ENCODE data around the gene SPATA25. TPM values are rescaled to one million over a fixed set of nuclear protein-coding genes. Genes with fewer than 3 reads are reported as not detected.
"Not testable (repeated sequence)": the region's sequence is repeated elsewhere in the genome, so short reads cannot be mapped to it uniquely, and the experiment has no call there.

SPATA25 gene
- total RNA-seq, 1 experiment from 2014 or later, result not detected

DNA sequence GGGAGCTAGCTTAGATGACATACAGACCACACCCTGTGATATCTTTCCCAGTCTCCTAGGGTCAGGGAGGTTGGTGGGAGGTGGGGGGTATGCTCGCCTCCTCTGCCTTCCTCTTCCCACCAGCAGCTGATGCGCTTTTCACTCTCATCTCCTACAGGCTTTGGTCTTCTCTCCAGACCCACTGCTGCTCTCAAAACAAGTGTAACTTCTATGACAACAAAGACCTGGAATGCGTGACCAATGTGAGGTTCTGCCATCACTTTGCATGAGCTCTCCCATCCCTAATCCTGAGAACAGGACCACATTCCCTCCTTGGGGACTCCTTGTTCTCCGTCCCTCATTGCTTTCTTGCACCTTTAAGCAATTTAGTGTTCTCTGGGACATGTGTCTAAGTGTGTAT, 6.4 kb upstream of the SPATA25 start:
- DNase-seq (ENCODE audit: low read depth), result peak; percentile 36

DNA sequence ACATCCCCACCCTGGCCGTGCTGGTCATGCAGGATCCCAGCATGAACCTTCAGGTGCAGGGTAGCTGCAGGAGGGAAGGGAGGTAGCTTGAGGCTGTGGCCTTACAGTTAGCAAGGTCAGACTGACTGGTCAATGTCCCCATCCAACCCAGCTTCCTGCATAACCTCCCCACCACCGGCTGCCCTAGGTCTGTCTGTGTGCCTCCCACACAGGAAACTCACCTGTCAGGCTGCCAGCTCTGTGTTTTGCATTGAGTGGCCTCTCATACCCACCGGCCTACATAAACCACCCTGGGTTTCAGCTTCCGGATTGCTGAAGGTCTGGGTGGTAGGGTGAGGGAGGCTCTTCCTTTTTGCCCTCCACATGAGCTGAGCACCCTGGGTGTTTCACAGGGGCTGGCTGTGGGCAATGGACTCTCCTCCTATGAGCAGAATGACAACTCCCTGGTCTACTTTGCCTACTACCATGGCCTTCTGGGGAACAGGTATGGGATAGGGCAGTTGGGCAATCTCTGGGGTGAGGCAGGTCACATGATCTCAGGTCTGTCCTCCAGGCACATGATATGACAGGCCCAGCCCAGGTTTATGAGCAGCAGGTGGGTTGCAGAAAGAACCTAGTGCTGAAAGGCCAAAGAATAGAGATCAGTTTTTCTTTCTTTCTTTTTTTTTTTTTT, 5.5 kb upstream of the SPATA25 start:
- DNase-seq (ENCODE audit: low read depth), result no peak

DNA sequence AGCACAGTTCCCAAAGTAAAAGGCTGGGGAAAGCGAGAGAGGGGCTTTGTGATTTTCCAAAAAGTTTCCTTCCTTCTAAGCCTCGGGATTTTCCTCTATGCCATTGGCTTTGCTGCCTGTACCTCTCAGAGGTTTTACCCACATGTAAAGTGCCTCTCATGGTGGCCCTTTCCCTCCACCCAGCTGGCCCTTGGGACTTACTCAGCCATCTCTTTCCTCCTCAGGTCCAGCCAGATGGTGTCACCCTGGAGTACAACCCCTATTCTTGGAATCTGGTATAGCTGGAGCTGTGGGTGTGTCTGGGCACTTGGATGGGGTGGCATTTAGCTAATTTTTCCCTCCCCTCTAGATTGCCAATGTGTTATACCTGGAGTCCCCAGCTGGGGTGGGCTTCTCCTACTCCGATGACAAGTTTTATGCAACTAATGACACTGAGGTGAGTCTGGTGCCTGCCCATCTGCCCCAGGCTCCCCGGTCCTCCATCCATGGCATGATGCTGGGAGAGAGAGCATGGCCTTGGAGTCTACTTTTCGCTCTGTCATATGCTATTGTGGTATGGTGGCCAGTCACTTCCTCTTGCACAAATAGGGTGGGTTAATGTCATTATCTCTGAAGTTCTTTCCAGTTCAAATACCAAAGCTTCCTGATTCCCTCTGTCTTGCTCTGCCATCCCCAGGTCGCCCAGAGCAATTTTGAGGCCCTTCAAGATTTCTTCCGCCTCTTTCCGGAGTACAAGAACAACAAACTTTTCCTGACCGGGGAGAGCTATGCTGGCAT, 4.8 kb upstream of the SPATA25 start:
- DNase-seq (ENCODE audit: low read depth), result peak; percentile 49

DNA sequence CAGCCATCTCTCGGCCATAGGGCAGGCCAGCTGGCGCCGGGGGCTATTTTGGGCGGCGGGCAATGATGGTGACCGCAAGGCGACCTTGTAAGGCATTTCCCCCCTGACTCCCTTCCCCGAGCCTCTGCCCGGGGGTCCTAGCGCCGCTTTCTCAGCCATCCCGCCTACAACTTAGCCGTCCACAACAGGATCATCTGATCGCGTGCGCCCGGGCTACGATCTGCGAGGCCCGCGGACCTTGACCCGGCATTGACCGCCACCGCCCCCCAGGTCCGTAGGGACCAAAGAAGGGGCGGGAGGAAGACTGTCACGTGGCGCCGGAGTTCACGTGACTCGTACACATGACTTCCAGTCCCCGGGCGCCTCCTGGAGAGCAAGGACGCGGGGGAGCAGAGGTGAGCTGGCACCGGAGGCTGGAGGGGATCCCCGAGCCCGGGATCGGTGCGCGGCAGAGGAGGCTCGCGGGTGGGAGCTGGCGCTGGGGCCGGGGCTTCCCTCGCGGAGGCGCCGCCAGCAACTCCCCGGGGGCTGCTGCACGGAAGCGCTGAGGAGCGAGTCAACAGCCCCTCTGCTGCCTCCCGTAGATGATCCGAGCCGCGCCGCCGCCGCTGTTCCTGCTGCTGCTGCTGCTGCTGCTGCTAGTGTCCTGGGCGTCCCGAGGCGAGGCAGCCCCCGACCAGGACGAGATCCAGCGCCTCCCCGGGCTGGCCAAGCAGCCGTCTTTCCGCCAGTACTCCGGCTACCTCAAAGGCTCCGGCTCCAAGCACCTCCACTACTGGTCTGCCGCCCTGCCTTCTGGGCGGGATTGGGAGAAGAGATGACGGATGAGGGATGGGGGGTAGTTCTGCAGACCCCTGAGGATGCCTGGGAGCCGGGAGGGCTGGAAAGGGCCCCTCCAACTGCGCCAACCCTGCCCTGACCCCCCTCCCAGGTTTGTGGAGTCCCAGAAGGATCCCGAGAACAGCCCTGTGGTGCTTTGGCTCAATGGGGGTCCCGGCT, 3.9 kb upstream of the SPATA25 start, which contains the start of the genes CTSA and NEURL2:
CTSA (plus strand) TSS at position 351 of the 999 bp plus-strand sequence; CDS start at position 585, 234 bp downstream.
NEURL2 (minus strand) TSS at position 224 of the 999 bp plus-strand sequence; CDS start at position 7, 217 bp downstream.
- peak; percentile 98 for DNase-seq (ENCODE audit: low read depth)

DNA sequence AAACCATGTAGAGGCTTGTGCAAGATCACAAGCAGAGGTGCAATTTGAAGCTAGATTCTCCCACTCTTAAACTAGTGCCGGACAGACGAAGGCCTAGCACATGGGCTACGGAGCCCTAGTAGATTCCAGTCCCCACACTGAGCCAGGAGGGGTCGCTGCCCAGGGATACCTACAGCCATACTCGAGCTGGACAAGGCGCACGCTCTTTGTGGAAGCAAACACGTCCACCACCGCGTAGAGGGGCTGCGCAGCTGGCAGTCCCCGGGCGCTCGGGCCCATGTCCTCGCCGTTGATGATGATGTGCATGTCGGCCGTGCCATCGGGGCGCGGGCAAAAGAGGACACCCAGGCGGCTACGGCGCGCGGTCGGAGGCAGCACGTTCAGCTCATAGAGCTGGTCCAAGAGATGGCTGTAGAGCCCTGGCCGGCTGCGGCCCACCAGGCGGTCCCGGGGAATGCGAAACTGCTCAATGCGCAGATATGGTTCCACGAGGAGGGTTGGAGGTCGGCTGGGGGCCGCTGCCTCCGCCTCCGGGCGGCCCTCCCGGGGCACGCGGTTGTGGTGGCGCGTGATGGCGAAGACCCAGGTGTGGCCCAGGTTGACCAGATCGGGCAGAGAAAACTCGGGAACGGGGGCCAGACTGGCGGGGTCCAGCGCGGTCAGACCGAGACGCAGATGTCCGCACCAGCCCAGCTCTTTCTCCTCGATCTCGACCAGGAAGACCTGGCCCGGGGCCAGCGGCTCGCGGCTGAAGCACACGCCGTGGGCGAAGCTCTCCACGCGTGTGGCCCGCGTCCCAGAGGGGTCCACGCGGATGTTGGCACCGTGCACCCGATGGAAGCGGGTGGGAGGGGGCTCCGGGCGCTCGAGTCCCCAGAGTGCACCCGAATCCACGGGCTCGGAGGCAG, 2.9 kb upstream of the SPATA25 start:
- peak; percentile 79 for DNase-seq (ENCODE audit: low read depth)

DNA sequence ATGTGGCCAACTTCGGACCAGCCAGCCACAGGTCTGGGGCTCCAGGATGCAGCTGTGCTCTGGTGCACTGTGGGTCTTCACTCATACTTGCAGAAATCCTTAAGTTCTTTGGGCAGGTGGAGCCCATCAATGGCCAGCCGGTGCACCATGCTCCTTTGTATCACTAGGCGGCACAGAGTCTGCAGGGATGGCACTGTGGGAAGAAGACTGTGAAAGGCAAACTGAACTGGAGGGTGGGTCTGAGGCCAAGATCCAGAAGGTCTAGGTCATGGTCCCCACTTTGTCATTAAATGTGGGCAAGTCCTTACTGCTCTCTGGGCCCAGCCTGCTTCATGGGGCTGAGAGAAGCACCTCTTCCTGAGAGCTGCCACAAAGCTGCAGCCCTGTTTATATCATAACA, 1.3 kb upstream of the SPATA25 start:
- no peak for DNase-seq (ENCODE audit: low read depth)

DNA sequence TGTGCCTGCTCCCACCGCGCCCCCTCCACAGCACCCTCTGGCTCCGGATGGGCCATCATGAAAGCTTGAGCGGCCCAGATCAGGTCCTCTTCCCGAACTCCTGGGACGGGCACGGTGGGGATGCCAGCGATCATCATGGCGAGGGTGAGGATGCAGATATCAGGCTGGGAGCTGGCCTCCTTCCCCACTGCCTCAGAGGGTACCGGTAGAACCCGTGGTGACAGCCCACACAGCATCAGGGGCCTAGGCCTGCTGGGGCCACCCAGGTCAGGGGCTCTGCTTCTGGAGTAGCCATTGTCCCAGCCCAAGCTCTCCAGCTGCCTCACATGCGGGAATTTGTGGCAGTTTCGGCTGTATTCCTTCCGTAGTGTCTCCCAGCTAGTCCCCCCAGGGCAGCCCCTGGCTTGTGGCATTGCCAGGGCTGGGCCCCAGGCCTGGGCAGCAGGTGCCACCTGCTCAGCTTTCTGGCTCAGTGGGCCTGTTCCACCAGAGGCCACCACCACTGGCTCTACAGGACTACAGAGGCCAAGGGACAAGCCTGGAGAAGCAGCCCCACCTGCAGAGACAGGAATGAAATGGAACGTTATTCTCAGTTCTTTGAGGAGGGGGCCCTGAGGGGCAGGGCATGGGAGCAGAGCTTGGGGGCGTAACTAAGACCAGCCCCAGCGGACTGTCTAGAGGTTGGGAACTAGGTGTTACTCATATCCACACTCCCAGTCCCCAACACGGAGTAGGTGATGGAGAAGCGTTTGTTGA, 654 bp downstream of the SPATA25 start:
- no peak for DNase-seq (ENCODE audit: low read depth)

DNA sequence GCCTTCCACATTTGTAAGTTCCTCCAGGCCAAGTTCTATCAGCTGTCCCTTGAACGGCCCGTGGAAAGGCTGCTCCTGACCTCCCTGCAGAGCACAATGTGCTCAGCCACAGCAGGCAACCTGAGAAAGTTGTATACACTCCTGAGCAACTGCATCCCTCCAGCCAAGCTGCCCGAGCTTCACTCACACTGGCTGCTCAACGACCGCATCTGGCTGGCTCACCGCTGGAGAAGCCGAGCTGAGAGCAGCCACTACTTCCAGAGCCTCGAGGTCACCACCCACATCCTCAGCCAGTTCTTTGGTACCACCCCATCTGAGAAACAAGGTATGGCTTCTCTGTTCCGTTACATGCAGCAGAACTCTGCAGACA, 4.3 kb downstream of the SPATA25 start:
- no peak for DNase-seq (ENCODE audit: low read depth)

DNA sequence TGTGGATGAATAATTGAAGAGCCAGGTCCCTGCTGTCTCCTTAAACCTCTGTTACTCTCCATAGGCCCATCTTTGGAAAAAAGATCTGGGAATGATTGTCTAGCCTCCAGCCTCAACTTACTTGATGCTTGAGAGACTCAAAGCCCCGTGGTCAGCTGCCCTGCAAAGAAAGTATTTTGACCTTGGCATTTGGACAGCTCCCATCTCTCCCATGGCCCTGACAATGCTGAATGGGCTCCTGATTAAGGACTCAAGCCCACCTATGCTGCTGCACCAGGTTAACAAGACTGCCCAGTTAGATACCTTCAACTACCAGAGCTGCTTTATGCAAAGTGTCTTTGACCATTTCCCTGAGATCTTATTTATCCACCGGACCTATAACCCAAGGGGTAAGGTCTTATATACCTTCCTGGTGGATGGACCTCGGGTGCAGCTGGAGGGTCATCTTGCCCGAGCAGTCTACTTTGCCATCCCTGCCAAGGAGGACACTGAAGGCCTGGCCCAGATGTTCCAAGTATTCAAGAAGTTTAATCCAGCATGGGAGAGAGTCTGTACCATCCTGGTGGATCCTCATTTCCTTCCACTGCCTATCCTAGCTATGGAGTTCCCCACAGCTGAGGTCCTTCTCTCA, 4.8 kb downstream of the SPATA25 start:
- no peak for DNase-seq (ENCODE audit: low read depth)

DNA sequence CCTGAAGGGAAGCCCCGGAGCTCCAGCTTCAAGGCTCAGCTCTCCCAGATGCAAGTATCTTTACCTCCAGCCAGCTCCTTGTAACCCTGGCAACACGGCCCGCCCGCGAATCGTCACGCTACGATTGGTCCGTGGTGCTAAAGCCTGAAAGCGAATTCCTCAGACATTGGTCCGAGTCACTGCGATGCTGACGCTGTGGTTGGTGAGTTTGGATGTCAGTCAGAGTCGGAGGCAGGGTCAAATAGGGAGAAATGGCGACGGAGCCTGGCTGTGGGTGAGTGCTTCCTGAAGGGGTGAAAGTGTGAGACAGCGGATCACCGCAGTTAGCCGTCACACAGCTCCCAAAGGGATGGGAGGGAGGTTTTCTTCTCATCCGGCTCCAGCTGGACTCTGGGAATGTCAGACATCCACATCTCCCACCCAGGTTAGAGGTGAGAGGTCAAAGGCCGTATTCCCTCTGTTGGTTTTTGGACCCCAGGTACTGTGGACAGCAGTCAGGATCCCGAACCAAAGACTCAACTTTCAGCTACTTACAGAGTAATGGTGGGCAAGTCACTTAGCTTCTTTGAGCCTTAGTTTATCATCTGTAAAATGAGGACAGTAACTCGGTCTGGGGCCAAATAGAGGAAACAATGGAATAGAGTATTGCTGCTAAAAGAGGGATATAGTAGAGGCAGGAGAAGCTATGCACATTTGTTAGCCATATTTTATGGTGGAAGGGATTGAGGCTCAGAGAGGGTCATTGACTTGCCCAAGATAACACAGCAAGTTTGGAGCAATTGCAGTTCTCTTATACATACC, 6.2 kb downstream of the SPATA25 start, which contains the start of gene ZSWIM1:
ZSWIM1 (plus strand) TSS at position 240 of the 801 bp plus-strand sequence. CDS start 1,366 bp downstream, outside the sequence.
- peak; percentile 100 for DNase-seq (ENCODE audit: low read depth)

DNA sequence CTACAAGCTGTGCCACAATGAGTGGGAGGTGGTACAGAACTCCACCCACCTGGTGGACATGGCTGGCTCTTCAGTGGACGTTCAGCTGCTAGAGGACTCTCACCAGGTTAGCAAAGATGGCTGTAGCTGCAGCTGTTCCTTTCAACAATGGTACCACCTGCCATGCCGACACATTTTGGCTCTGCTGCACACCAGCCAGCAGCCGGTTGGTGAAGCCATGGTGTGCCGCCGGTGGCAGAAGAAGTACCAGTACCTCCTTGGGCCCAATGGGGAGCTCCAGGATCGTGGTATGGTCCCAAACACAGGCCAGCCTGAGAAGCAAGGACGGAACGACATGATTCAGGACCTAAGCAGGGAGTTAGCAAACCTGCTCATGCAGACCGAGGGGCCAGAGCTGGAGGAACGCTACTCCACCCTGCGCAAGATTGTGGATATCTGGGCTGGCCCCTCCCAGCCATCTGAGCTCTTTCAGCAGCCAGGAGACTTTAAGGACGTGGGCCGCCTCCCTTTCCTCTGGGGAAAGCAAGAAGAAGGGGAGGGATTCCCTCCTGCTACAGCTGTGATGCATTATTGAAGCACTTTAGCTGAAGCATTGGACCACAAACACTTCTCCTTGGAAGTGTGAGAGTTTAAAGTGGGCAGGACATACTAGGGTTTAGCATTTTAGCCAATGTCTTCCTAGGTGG, 9.2 kb downstream of the SPATA25 start:
- DNase-seq (ENCODE audit: low read depth), result no peak

DNA sequence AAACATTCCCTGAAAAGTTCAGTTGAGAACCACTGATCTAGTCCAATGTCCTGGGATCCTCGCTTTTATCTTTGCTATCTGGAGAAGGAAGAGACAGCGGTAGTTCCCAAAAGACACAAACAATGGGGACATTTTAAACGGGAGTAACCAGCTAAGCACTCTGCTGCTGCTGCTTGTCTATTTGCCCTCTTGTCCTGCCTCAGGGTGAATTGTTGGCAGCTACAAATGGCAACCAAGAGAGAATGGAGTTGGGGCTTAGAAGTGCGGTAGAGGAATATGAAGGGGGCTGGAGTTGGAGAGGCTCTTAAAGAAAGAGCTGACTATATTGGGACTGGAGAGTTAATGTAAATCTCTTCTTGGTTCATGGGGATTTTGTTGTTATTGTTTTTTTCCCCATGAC, 12.8 kb downstream of the SPATA25 start:
- DNase-seq (ENCODE audit: low read depth), result no peak

DNA sequence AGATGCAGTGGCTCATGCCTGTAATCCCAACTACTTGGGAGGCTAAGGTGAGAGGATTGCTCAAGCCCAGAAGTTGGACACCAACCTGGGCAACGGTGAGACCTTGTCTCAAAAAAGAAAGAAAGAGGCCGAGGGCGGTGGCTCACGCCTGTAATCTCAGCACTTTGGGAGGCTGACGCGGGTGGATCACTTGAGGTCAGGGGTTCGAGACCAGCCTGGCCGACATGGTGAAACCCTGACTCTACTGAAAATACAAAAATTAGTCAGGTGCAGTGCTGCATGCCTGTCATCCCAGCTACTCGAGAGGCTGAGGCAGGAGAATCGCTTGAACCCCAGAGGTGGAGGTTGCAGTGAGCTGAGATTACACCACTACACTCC, 13.3 kb downstream of the SPATA25 start:
- not testable (repeated sequence) for DNase-seq (ENCODE audit: low read depth)

DNA sequence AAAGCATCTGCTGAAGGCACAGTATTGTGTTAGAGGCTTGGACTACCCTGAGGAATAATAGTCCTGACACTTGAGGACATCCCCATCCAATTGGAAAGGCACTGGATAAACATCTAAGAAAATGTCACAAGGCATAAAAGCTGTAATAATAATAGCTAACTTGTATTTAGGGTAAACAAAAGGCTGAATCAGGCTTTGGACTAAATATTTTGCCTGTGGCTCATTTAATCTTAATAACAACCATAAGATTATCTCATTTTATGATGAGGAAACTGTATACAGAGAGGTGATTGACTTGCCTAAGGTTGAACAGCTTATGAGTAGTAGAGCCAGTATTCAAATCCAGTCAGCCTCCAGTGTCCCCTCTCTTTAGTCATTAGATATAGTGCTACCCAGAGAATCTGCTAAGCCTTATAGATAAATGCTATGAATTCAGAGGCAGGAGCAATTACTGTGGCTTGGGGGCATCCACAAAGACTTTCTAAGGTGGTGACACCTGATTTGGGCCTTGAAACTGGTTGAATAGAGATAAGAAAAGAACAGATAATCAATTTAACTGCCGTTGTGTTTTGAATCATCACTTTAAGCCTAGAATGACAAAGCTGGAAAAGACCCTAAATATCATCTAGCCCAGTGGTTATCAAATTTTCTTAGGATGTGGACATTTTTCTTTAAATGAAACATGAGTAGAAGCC, 13.9 kb downstream of the SPATA25 start:
- DNase-seq (ENCODE audit: low read depth), result no peak

DNA sequence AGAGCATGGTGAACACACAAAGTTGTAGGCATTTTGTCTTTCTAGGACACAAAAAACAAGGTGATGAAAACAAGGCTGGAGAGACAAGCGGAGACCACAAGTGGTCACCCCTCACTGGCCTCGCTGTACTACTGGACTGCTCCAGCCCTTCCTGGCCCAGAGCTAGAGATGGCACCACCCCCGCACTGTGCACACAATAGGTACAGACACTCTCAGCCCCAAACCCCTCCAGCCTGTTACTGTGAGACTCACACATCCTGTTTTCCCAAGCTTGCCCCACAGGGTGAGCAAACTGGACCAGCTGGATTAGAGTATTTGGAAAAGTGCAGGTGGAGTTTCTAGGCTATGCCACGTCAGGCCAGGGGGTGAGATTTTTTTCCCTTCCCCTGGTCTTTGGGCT, 14.8 kb downstream of the SPATA25 start:
- no peak for DNase-seq (ENCODE audit: low read depth)

DNA sequence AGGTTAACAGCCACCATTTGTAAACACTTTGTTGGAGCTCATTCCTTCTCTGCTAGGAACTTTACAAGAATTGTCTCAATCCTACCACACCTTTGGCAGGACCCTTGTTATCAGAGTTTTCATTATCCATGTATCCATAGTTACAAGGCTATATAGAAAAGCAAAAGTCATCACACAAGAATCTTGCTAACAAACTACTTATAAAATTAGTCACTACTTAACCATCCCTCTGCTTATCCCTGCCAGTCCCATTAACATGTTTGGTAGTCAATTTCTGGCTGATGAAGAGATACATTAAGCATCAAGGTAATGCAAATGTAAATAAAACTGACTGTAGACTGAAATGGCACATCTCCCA, 19.6 kb downstream of the SPATA25 start:
- peak; percentile 41 for DNase-seq (ENCODE audit: low read depth)

DNA sequence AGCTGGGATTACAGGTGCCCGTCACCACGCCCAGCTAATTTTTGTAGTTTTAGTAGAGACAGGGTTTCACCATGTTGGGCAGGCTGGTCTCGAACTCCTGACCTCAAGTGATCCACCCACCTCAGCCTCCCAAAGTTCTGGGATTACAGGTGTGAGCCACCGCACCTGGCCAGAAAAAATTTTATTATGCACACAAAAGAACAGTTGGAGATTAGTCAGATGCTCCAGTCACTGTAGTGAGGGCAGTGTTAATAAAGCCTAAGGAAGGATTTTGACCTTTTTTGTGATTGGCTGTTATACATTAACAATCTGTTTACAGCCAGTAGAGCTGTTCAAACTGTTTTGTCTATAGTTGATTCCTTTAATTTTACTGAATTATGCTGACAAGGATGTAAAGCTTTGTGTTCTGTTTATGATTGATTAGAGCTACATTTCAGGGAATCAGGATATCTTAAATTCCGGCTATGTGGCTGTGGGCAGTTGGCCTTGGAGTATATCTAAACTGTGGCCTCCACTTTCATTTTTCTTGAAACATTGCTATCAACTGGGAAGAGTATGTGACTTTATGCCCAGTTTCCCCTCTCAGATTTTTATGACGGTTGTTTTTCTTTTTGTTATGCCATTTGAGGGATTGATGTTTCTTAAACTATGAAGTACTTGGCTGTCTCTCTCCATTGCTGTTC, 20.1 kb downstream of the SPATA25 start:
- no peak for DNase-seq (ENCODE audit: low read depth)
